OCI-LY7 (cell line): ENCODE results near the gene SERPINF2. TPM values are rescaled to one million over a fixed set of nuclear protein-coding genes. Genes with fewer than 3 reads are reported as not detected.

Experiments used
- BruUV-seq: library from RNA; stranded (reverse); fragments of 400-500 nt; replicated peaks from 2 replicates; lab custom pipeline; 2021; lab: Mats Ljungman, UMichigan
- CTCF ChIA-PET: fragments of 300-600 bp; sonication (Branson Sonifier 250); formaldehyde crosslinking; loops from one replicate; lab custom pipeline; 2022; ENCODE audit warnings: antibody characterized with exemption; ENCODE audit not compliant: unreplicated experiment; lab: Charles Lee
- POLR2A ChIA-PET: fragments of 300-600 bp; sonication (Branson Sonifier 250); formaldehyde crosslinking; loops from one replicate; lab custom pipeline; 2022; ENCODE audit warnings: antibody characterized with exemption; lab: Charles Lee
- DNase-seq: peaks from one replicate; pipeline ENCODE4 v3.0.0-alpha.2; 2015; ENCODE audit warnings: low spot score
- H2AFZ ChIP-seq: fragments of 200-600 bp; sonication (generic), shearing (Covaris generic); 2 replicates; pipeline ENCODE4 v1.6.1; 2014; ENCODE audit warnings: mild to moderate bottlenecking, antibody characterized with exemption, low read length, moderate library complexity
- H3K27ac ChIP-seq: fragments of 200-600 bp; sonication (generic); 2 replicates; pipeline ENCODE4 v1.5.1; 2014; ENCODE audit warnings: mixed run types, low read depth, mild to moderate bottlenecking, moderate library complexity, low read length, inconsistent platforms; ENCODE audit not compliant: poor library complexity, severe bottlenecking
- H3K36me3 ChIP-seq: fragments of 200-600 bp; sonication (generic); 2 replicates; pipeline ENCODE4 v1.6.1; 2014; ENCODE audit warnings: mild to moderate bottlenecking, antibody characterized with exemption, low read length, moderate library complexity, mixed read lengths; ENCODE audit not compliant: insufficient read depth
- H3K4me1 ChIP-seq: fragments of 200-600 bp; sonication (generic); 2 replicates; pipeline ENCODE4 v1.5.1; 2014; ENCODE audit warnings: mild to moderate bottlenecking, low read length; ENCODE audit not compliant: insufficient read depth, poor library complexity, severe bottlenecking
- H3K4me2 ChIP-seq: fragments of 200-600 bp; sonication (generic); 2 replicates; pipeline ENCODE4 v1.6.1; 2014; ENCODE audit warnings: mild to moderate bottlenecking, low read length
- H3K4me3 ChIP-seq: fragments of 200-600 bp; sonication (generic); 2 replicates; pipeline ENCODE4 v1.5.1; 2014; ENCODE audit warnings: mild to moderate bottlenecking, low read depth, low read length; ENCODE audit not compliant: poor library complexity, severe bottlenecking
- H3K79me2 ChIP-seq: fragments of 200-600 bp; sonication (generic); 2 replicates; pipeline ENCODE4 v1.6.1; 2016; ENCODE audit warnings: low read depth, mild to moderate bottlenecking, low read length, moderate library complexity, mixed read lengths; ENCODE audit not compliant: insufficient read depth
- H3K9me2 ChIP-seq: fragments of 200-600 bp; sonication (generic); 2 replicates; pipeline ENCODE4 v1.6.1; 2016; ENCODE audit warnings: mild to moderate bottlenecking, low read length, mixed read lengths; ENCODE audit not compliant: insufficient read depth
- H3K9me3 ChIP-seq: fragments of 200-600 bp; sonication (generic); 2 replicates; pipeline ENCODE4 v1.6.1; 2014; ENCODE audit warnings: mild to moderate bottlenecking, mixed run types, low read length, mixed read lengths
- H4K20me1 ChIP-seq: fragments of 200-600 bp; sonication (generic); 2 replicates; pipeline ENCODE4 v1.6.1; 2014; ENCODE audit warnings: mild to moderate bottlenecking, antibody characterized with exemption, low read length, moderate library complexity, mixed read lengths; ENCODE audit not compliant: insufficient read depth
- CTCF ChIP-seq: fragments of 200-600 bp; sonication (generic); conservative IDR thresholded peaks from 2 replicates; pipeline ENCODE4 v1.5.1; 2014; ENCODE audit warnings: mild to moderate bottlenecking, antibody characterized with exemption, low read length, moderate library complexity, mixed read lengths
- EZH2phosphoT487 ChIP-seq: fragments of 200-600 bp; sonication (generic); IDR thresholded peaks from 2 replicates; pipeline ENCODE4 v1.6.1; 2018; ENCODE audit warnings: low read depth, borderline replicate concordance, mild to moderate bottlenecking, mixed run types, antibody characterized with exemption, low read length, moderate library complexity, mixed read lengths
- intact Hi-C: fragments of 100-400 bp; cut with micrococcal nuclease; formaldehyde crosslinking; loops from one replicate; pipeline ENCODE4 v1.10.0; 2022; ENCODE audit not compliant: unreplicated experiment
- total RNA-seq, 2 experiments: library from RNA; depleted of rRNA in 1 of 2; stranded (reverse); fragments of >200 nt in 1 of 2; shearing (Covaris generic) in 1 of 2; gene quantifications; 2 replicates each; pipeline ENCODE4 v1.2.3, GENCODE V29; 2014 to 2022

Gene SERPINF2
- total RNA-seq, 2 experiments from 2014 or later = 0.38 to 1.0 TPM

GRCh38 chr17:1730326-1731193, 12.1 kb upstream of the SERPINF2 start:
- H4K20me1 ChIP-seq = no peaks in the 10 kb centered on the region
- no peaks in the 10 kb centered on the region for H3K9me3 ChIP-seq
- H3K9me2 ChIP-seq = no peaks in the 10 kb centered on the region
- DNase-seq = no peak
- intact Hi-C loops = no loop called here
- H3K27ac ChIP-seq = no peak overlapping the region
- TF ChIP-seq EZH2phosphoT487 (no peak), CTCF (no peak)
- H2AFZ ChIP-seq = no peak overlapping the region
- BruUV-seq = no TSS peak
- POLR2A ChIA-PET = no interaction called here
- CTCF ChIA-PET = no interaction called here
- H3K79me2 ChIP-seq = peaks cover 2% of the 10 kb centered on the region
- H3K4me3 ChIP-seq = no peak overlapping the region
- peaks cover 1% of the 10 kb centered on the region for H3K4me1 ChIP-seq
- H3K4me2 ChIP-seq = no peak overlapping the region
- H3K36me3 ChIP-seq = peaks cover 9% of the 10 kb centered on the region; the same call in 1 of the 2 replicates

GRCh38 chr17:1731194-1731506, 11.5 kb upstream of the SERPINF2 start:
- intact Hi-C loops = no loop called here
- Histone ChIP-seq H2AFZ (no peak overlapping the region), H3K4me2 (no peak overlapping the region), H3K27ac (no peak overlapping the region), H3K36me3 (peaks cover 9% of the 10 kb centered on the region; the same call in 1 of the 2 replicates), H3K4me3 (no peak overlapping the region), H3K9me3 (no peaks in the 10 kb centered on the region), H3K9me2 (no peaks in the 10 kb centered on the region), H4K20me1 (no peaks in the 10 kb centered on the region), H3K79me2 (no peaks in the 10 kb centered on the region; the same call in 1 of the 2 replicates), H3K4me1 (no peaks in the 10 kb centered on the region)
- ChIA-PET CTCF (no interaction called here), POLR2A (no interaction called here)
- DNase-seq = no peak
- no peak for TF ChIP-seq EZH2phosphoT487
- no TSS peak for BruUV-seq

GRCh38 chr17:1732241-1732832, 10.3 kb upstream of the SERPINF2 start:
- H3K4me1 ChIP-seq = no peaks in the 10 kb centered on the region
- H3K4me2 ChIP-seq = no peak overlapping the region
- no peaks in the 10 kb centered on the region for H4K20me1 ChIP-seq
- ChIA-PET POLR2A (interaction anchor here (0.7 kb wide), 1 partner anchor 285 kb away, joined by 3 read pairs; no protein-coding TSS in a partner anchor), CTCF (no interaction called here)
- no peak overlapping the region for H3K27ac ChIP-seq
- BruUV-seq = no TSS peak
- H3K79me2 ChIP-seq = no peaks in the 10 kb centered on the region
- intact Hi-C loops = no loop called here
- no peak overlapping the region for H2AFZ ChIP-seq
- no peaks in the 10 kb centered on the region for H3K9me3 ChIP-seq
- H3K4me3 ChIP-seq = no peak overlapping the region
- no peak for TF ChIP-seq CTCF
- TF ChIP-seq EZH2phosphoT487 = no peak
- H3K36me3 ChIP-seq = no peaks in the 10 kb centered on the region; the same call in 1 of the 2 replicates
- no peaks in the 10 kb centered on the region for H3K9me2 ChIP-seq
- no peak for DNase-seq
